ENCODE data around the gene PLIN3. TPM values are rescaled to one million over a fixed set of nuclear protein-coding genes. Genes with fewer than 3 reads are reported as not detected.

PLIN3 gene
- total and polyA plus RNA-seq, 9 of the 15 experiments (the other 6 are each of a cell fraction or from before 2014, with no cell fraction given): 7.5 to 75.6 (median 43.1) TPM

GRCh38 chr19:4911314-4911713 lies 43.8 kb upstream of the PLIN3 start:
- peaks cover 63% of the 10 kb centered on the region for H3K79me2 ChIP-seq (ENCODE audit: control insufficient read depth, insufficient read depth, low read length)
- TF ChIP-seq ETS1 (conservative IDR thresholded peaks at IDR 0.05; ENCODE audit: control insufficient read depth, low read depth, low read length) (0 out of 2 replicates have a peak, but pooled peaks have one; percentile 7), ZFP30 (CRISPR knock-in tag; IDR thresholded peaks at IDR 0.05; ENCODE audit: borderline replicate concordance) (no peak), CHD4 (IDR thresholded peaks at IDR 0.05; ENCODE audit: insufficient read depth, insufficient replicate concordance, low read depth, low read length, poor library complexity, severe bottlenecking) (no peak), KDM1A (IDR thresholded peaks at IDR 0.05) (no peak), TAL1 (IDR thresholded peaks at IDR 0.05) (no peak), GABPB1 (CRISPR knock-in tag; IDR thresholded peaks at IDR 0.05) (0 out of 2 replicates have a peak, but pooled peaks have one; percentile 11), ZNF384 (IDR thresholded peaks at IDR 0.05; ENCODE audit: low read depth, low read length) (no peak), L3MBTL2 (IDR thresholded peaks at IDR 0.05) (no peak), WHSC1 (IDR thresholded peaks at IDR 0.05; ENCODE audit: low read length) (no peak)
- no peaks in the 10 kb centered on the region for H3K9me3 ChIP-seq (replicated peaks; ENCODE audit: control insufficient read depth, insufficient read depth, low read depth, low read length)
- WGBS (ENCODE audit: insufficient coverage, low coverage, missing lambda C conversion rate): 36% methylated on average over 12 of the region's 15 CpGs
- H3K9me1 ChIP-seq (ENCODE audit: control insufficient read depth, insufficient read depth, low read length): peaks cover 3% of the 10 kb centered on the region
- in situ Hi-C loops (cut with MboI): loop anchor here (5.0 kb wide), 1 partner anchor 104 kb away; no protein-coding TSS in a partner anchor
- peak overlapping the region; percentile 90 for H3K4me2 ChIP-seq (ENCODE audit: insufficient read depth, low read length)
- H3K27ac ChIP-seq (ENCODE audit: extremely low read depth, low read depth, low read length): peak overlapping the region; percentile 87
- peak overlapping the region; percentile 76; the same call in 1 of the 2 replicates for H2AFZ ChIP-seq (ENCODE audit: low read depth, low read length)
- peaks cover 10% of the 10 kb centered on the region; the same call in 1 of the 2 replicates for H4K20me1 ChIP-seq (replicated peaks; ENCODE audit: control insufficient read depth, insufficient read depth, low read length)
- ChIA-PET POLR2A (interaction anchor here (0.5 to 1.3 kb wide), 4 partner anchors 10 to 101 kb away, joined by 4 to 5 read pairs (median 4); no protein-coding TSS in a partner anchor), CTCF (ENCODE audit: low intra/inter-chr PET ratio) (interaction anchor here (0.5 to 2.1 kb wide), 2 partner anchors 102 to 185 kb away, joined by 3 to 37 read pairs; no protein-coding TSS in a partner anchor)
- no peak for FAIRE-seq
- no peak for DNase-seq (ENCODE audit: extremely low read depth in 1 of 4, low spot score in 3 of 4)
- peak overlapping the region; percentile 93 for H3K4me3 ChIP-seq
- no peaks in the 10 kb centered on the region for H3K27me3 ChIP-seq (ENCODE audit: control insufficient read depth in 2 of 2, insufficient read depth in 2 of 2, low read length in 2 of 2)
- peaks cover 56% of the 10 kb centered on the region for H3K36me3 ChIP-seq (ENCODE audit: control insufficient read depth, insufficient read depth, low read length)
- BruUV-seq (replicated peaks): TSS peak; percentile 43
- peak overlapping the region; percentile 75 to 93 for H3K9ac ChIP-seq (ENCODE audit: insufficient read depth in 1 of 2, low read depth in 2 of 2, low read length in 2 of 2)
- H3K4me1 ChIP-seq (replicated peaks in 1 of 2; ENCODE audit: control insufficient read depth in 2 of 2, insufficient read depth in 2 of 2, low read length in 2 of 2): peaks cover 33 to 51% of the 10 kb centered on the region in 2 experiments
- no peak for ATAC-seq
- intact Hi-C loops (cut with micrococcal nuclease): loop anchor here (1.0 kb wide), 2 partner anchors 39 to 102 kb away; no protein-coding TSS in a partner anchor

All from K562 (cell line).